AG04450 (cell line): Measurements from ENCODE around the gene CCNI. TPM values are rescaled to one million over a fixed set of nuclear protein-coding genes. Genes with fewer than 3 reads are reported as not detected.

Experiments used
- CTCF ChIA-PET: fragments of 300-600, 350-600 bp; formaldehyde crosslinking; extraction: SDS; loops from one replicate; lab custom pipeline; 2022; ENCODE audit warnings: antibody characterized with exemption, inconsistent platforms; lab: Charles Lee
- POLR2A ChIA-PET: fragments of 350-600 bp; formaldehyde crosslinking; extraction: SDS; loops from one replicate; lab custom pipeline; 2021; ENCODE audit warnings: antibody characterized with exemption, inconsistent platforms; lab: Yijun Ruan, JAX
- DNase-seq: peaks from one replicate; pipeline ENCODE4 v3.0.0-alpha.2; 2011; ENCODE audit warnings: low read depth, low spot score
- H3K27ac ChIP-seq: one replicate; pipeline ENCODE4 v1.5.1; 2012; ENCODE audit warnings: low read depth, low read length, control low read depth
- H3K27me3 ChIP-seq: one replicate; pipeline ENCODE4 v1.6.0; 2012; ENCODE audit warnings: low read length; ENCODE audit not compliant: control insufficient read depth, insufficient read depth
- H3K4me3 ChIP-seq: 2 replicates; pipeline ENCODE4 v1.5.1; 2011; ENCODE audit warnings: mild to moderate bottlenecking, low read depth, low read length, control low read depth
- H3K9me3 ChIP-seq: 2 replicates; pipeline ENCODE4 v1.5.1; 2012; ENCODE audit warnings: low read length; ENCODE audit not compliant: control insufficient read depth, insufficient read depth
- CTCF ChIP-seq: IDR thresholded peaks from 2 replicates; pipeline ENCODE4 v1.5.1; 2011; ENCODE audit warnings: low read depth, low read length, control low read depth, inconsistent platforms
- polyA plus RNA-seq: library from polyadenylated mRNA; depleted of rRNA; stranded (reverse); fragments of >200 nt; gene quantifications from 2 replicates; pipeline ENCODE4 v1.2.3, GENCODE V29; 2011

CCNI gene
- polyA plus RNA-seq, 1 experiment, result 226 TPM

DNA sequence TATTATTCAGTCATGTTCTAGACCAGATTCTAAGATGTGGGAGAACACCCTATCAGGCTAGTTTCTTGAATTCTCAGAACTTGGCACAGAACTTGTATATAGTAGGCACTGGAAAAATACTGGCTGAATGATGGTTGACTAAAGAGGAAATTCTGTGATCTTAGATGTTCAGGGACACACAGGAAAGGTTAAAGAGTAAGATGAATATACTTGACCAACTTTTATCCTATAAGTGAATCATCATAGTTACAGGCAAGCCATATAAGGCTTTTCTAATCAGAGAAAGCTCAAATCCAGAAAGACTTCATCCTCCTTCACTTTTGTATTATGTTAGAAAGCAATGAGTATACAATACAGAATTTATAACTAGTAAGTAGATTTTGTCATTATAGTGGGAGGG is 72.4 kb downstream of the CCNI start:
- Histone ChIP-seq H3K27ac (no peak overlapping the region), H3K4me3 (no peak overlapping the region), H3K27me3 (no peaks in the 10 kb centered on the region), H3K9me3 (peaks cover under 1% of the 10 kb centered on the region; the same call in 1 of the 2 replicates)
- CTCF ChIA-PET, result no interaction called here
- no peak for DNase-seq
- TF ChIP-seq CTCF, result no peak
- POLR2A ChIA-PET, result interaction anchor here (1.0 kb wide), 1 partner anchor 9 kb away, joined by 3 read pairs; no protein-coding TSS in a partner anchor

- no peaks in the 10 kb centered on the region for H3K27me3 ChIP-seq
- H3K4me3 ChIP-seq, result no peak overlapping the region
- H3K9me3 ChIP-seq, result peaks cover 3% of the 10 kb centered on the region; the same call in 1 of the 2 replicates
- no peak overlapping the region for H3K27ac ChIP-seq
- ChIA-PET CTCF (interaction anchor here (1.0 kb wide), 1 partner anchor 201 kb away, joined by 3 read pairs; no protein-coding TSS in a partner anchor), POLR2A (interaction anchor here (0.6 to 1.0 kb wide), 2 partner anchors 9 to 15 kb away, joined by 3 read pairs; no protein-coding TSS in a partner anchor)
- no peak for DNase-seq
- no peak for TF ChIP-seq CTCF
Observed at GRCh38 chr4:77002321-77003107, 73.3 kb downstream of the CCNI start.

DNA sequence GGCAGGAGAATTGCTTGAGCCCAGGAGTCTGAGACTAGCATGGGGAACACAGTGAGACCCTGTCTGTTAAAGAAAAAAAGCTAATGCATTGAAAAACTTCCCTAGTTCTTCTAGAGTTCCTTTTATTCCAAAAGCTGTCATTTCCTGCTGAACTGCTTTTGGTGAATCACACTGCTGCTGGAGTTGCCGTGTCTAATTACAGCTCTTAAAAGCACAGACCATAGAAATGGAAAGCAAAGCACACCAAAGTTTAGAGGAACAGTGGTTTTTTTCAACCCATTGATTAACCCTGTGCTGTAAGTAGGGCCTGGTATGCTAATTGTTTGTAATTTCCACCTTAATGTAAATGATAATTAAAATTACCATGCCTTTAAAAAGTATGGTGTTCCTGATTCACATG is 73.9 kb downstream of the CCNI start:
- DNase-seq, result no peak
- CTCF ChIA-PET, result interaction anchor here (1.0 kb wide), 1 partner anchor 201 kb away, joined by 3 read pairs; no protein-coding TSS in a partner anchor
- no peak overlapping the region for H3K4me3 ChIP-seq
- peaks cover 3% of the 10 kb centered on the region; the same call in 1 of the 2 replicates for H3K9me3 ChIP-seq
- peak overlapping the region; percentile 69 for H3K27ac ChIP-seq
- H3K27me3 ChIP-seq, result no peaks in the 10 kb centered on the region
- POLR2A ChIA-PET, result interaction anchor here (0.6 to 1.0 kb wide), 2 partner anchors 9 to 14 kb away, joined by 3 read pairs; no protein-coding TSS in a partner anchor
- TF ChIP-seq CTCF, result no peak

- H3K27me3 ChIP-seq, result no peaks in the 10 kb centered on the region
- ChIA-PET CTCF (no interaction called here), POLR2A (interaction anchor here (0.7 to 0.9 kb wide), 2 partner anchors 12 to 38 kb away, joined by 4 to 5 read pairs; no protein-coding TSS in a partner anchor)
- H3K4me3 ChIP-seq, result no peak overlapping the region
- peak overlapping the region; percentile 48 for H3K27ac ChIP-seq
- DNase-seq, result no peak
- peaks cover 3% of the 10 kb centered on the region; the same call in 1 of the 2 replicates for H3K9me3 ChIP-seq
- no peak for TF ChIP-seq CTCF
Observed at GRCh38 chr4:76998251-76998901, 77.4 kb downstream of the CCNI start.
